K562 (cell line): ENCODE data around the gene CD93. TPM values are rescaled to one million over a fixed set of nuclear protein-coding genes. Genes with fewer than 3 reads are reported as not detected.

Source experiments
- ATAC-seq: fragments of 200-7000 bp; cut with Tn5 transposase; 3 replicates; pipeline ENCODE4 v1.9.1; 2020; ENCODE audit warnings: moderate library complexity
- BruUV-seq: library from RNA; stranded (reverse); fragments of 400-500 nt; replicated peaks from 2 replicates; lab custom pipeline; 2021; lab: Mats Ljungman, UMichigan
- CTCF ChIA-PET: fragments of 300-600 bp; formaldehyde crosslinking; extraction: SDS; loops from one replicate; lab custom pipeline; 2021; ENCODE audit warnings: low intra/inter-chr PET ratio; lab: Yijun Ruan, JAX
- POLR2A ChIA-PET: fragments of 300-600, 350-650 bp; sonication (Branson Sonifier 250); formaldehyde crosslinking; extraction: SDS; loops from one replicate; lab custom pipeline; 2021; ENCODE audit warnings: antibody characterized with exemption, inconsistent platforms; lab: Yijun Ruan, JAX
- DNase-seq, 4 experiments: peaks; one replicate each; pipeline versions ENCODE4 v3.0.0 to v3.0.0-alpha.2; 2011 to 2018; ENCODE audit warnings: low spot score in 3 of 4, mixed read lengths in 3 of 4; ENCODE audit errors: extremely low read depth in 1 of 4
- FAIRE-seq: peaks from 2 replicates; lab custom pipeline; 2011; peaks lifted over from hg19 to GRCh38; lab: Jason Lieb, UNC
- H2AFZ ChIP-seq: 2 replicates; pipeline ENCODE4 v1.6.0; 2011; ENCODE audit warnings: low read depth, low read length, control low read depth, inconsistent platforms
- H3K27ac ChIP-seq: fragments of 200-600 bp; 3 replicates; pipeline ENCODE4 v1.8.0; 2011; ENCODE audit warnings: low read depth, mild to moderate bottlenecking, control low read depth, inconsistent platforms, low read length, moderate library complexity, mixed read lengths; ENCODE audit errors: extremely low read depth
- H3K27me3 ChIP-seq, 2 experiments: fragments of 300-600 bp in 1 of 2; 2 replicates in 1 of 2; 3 replicates in 1 of 2; pipeline versions ENCODE4 v1.6.0 to v1.8.0; 2011; ENCODE audit warnings: inconsistent platforms in 2 of 2, low read length in 2 of 2, mild to moderate bottlenecking in 1 of 2, mixed read lengths in 1 of 2, moderate library complexity in 1 of 2; ENCODE audit not compliant: control insufficient read depth in 2 of 2, insufficient read depth in 2 of 2
- H3K36me3 ChIP-seq: fragments of 300-600 bp; 3 replicates; pipeline ENCODE4 v1.8.0; 2011; ENCODE audit warnings: mild to moderate bottlenecking, low read length, inconsistent platforms; ENCODE audit not compliant: control insufficient read depth, insufficient read depth
- H3K4me1 ChIP-seq, 2 experiments: fragments of 200-600 bp in 1 of 2; replicated peaks in 1 of 2; 2 replicates in 1 of 2; 3 replicates in 1 of 2; pipeline versions ENCODE4 v1.5.1 to v1.8.0; 2011; ENCODE audit warnings: inconsistent platforms in 2 of 2, low read length in 2 of 2, mild to moderate bottlenecking in 1 of 2, mixed read lengths in 1 of 2, moderate library complexity in 1 of 2; ENCODE audit not compliant: control insufficient read depth in 2 of 2, insufficient read depth in 2 of 2
- H3K4me2 ChIP-seq: 2 replicates; pipeline ENCODE4 v1.6.1; 2011; ENCODE audit warnings: low read length, control low read depth, inconsistent platforms, mixed read lengths; ENCODE audit not compliant: insufficient read depth
- H3K4me3 ChIP-seq: fragments of 200-600 bp; sonication (generic), shearing (Covaris generic); 2 replicates; pipeline ENCODE4 v1.5.1; 2016; ENCODE audit warnings: control low read depth, inconsistent platforms
- H3K79me2 ChIP-seq: fragments of 200-600 bp; 3 replicates; pipeline ENCODE4 v1.8.0; 2011; ENCODE audit warnings: low read length, inconsistent platforms; ENCODE audit not compliant: control insufficient read depth, insufficient read depth
- H3K9ac ChIP-seq, 2 experiments: 2 replicates each; pipeline versions ENCODE4 v1.6.0 to v1.6.1; 2011; ENCODE audit warnings: low read depth in 2 of 2, low read length in 2 of 2, control low read depth in 1 of 2, inconsistent platforms in 1 of 2, mild to moderate bottlenecking in 1 of 2, mixed read lengths in 1 of 2; ENCODE audit not compliant: insufficient read depth in 1 of 2
- H3K9me1 ChIP-seq: one replicate; pipeline ENCODE4 v1.6.0; 2011; ENCODE audit warnings: inconsistent platforms, mild to moderate bottlenecking, low read length, moderate library complexity; ENCODE audit not compliant: control insufficient read depth, insufficient read depth
- H3K9me3 ChIP-seq: replicated peaks from 2 replicates; pipeline ENCODE4 v1.5.1; 2011; ENCODE audit warnings: low read depth, low read length, inconsistent platforms; ENCODE audit not compliant: control insufficient read depth, insufficient read depth
- H4K20me1 ChIP-seq: replicated peaks from 2 replicates; pipeline ENCODE4 v1.6.1; 2011; ENCODE audit warnings: low read length, inconsistent platforms, mixed read lengths; ENCODE audit not compliant: control insufficient read depth, insufficient read depth
- BRD4 ChIP-seq: fragments of 200-600 bp; sonication (generic); IDR thresholded peaks from 2 replicates; pipeline ENCODE4 v1.6.1; 2017; ENCODE audit warnings: inconsistent platforms
- CCNT2 ChIP-seq: IDR thresholded peaks from 2 replicates; pipeline ENCODE4 v1.6.1; 2011; ENCODE audit warnings: borderline replicate concordance, low read depth, mild to moderate bottlenecking, moderate library complexity, mixed read lengths, low read length; ENCODE audit not compliant: insufficient read length; ENCODE audit errors: extremely low read depth
- CEBPG ChIP-seq, 3 experiments: fragments of 200-800 bp in 1 of 3; sonication (Bioruptor generic) in 1 of 3; sonication (generic) in 1 of 3; formaldehyde crosslinking in 1 of 3; IDR thresholded peaks in 2 of 3; conservative IDR thresholded peaks in 1 of 3; 2 replicates each; pipeline versions ENCODE4 v1.6.1 to v1.8.0; 2016 to 2022; ENCODE audit warnings: missing compliant biosample characterization in 2 of 3, missing genetic modification characterization in 2 of 3, mild to moderate bottlenecking in 1 of 3, missing genetic modification reagents in 1 of 3
- HNRNPL ChIP-seq: fragments of 200-400 bp; formaldehyde crosslinking; IDR thresholded peaks from 2 replicates; pipeline ENCODE4 v1.6.1; 2017; ENCODE audit warnings: low read depth, mild to moderate bottlenecking, low read length
- KDM1A ChIP-seq, 2 experiments: fragments of 450-650 bp; IDR thresholded peaks; 2 replicates each; pipeline ENCODE4 v1.6.1; 2016; ENCODE audit warnings: mild to moderate bottlenecking in 2 of 2
- SRSF3 ChIP-seq: fragments of 200-400 bp; formaldehyde crosslinking; IDR thresholded peaks from 2 replicates; pipeline ENCODE4 v1.6.1; 2016; ENCODE audit warnings: mild to moderate bottlenecking, low read length, moderate library complexity; ENCODE audit not compliant: insufficient read depth
- U2AF2 ChIP-seq: fragments of 200-400 bp; formaldehyde crosslinking; optimal IDR thresholded peaks from 2 replicates; pipeline ENCODE3; 2017; ENCODE audit warnings: low read depth, mild to moderate bottlenecking, low read length
- ZBTB1 ChIP-seq: sonication (generic); formaldehyde crosslinking; IDR thresholded peaks from 2 replicates; pipeline ENCODE4 v1.8.1; 2023; ENCODE audit warnings: missing genetic modification reagents, low read depth, mild to moderate bottlenecking, borderline replicate concordance
- ZNF561 ChIP-seq: fragments of 450-650 bp; formaldehyde crosslinking; conservative IDR thresholded peaks from 2 replicates; pipeline ENCODE4 v1.4.0; 2020; ENCODE audit warnings: mild to moderate bottlenecking, moderate library complexity
- ZNF766 ChIP-seq: fragments of 200-800 bp; sonication (Bioruptor generic); conservative IDR thresholded peaks from 2 replicates; pipeline ENCODE4 v1.6.1; 2016; ENCODE audit warnings: missing genetic modification characterization, missing compliant biosample characterization
- WGBS: fragments of 100-300 bp; shearing (Covaris generic); methylation state at CpG from one replicate; pipeline ENCODE4 v1.1.6; 2016; ENCODE audit warnings: low coverage, mixed read lengths; ENCODE audit not compliant: insufficient coverage; ENCODE audit errors: missing lambda C conversion rate; 5-methylcytosine and 5-hydroxymethylcytosine counted together
- in situ Hi-C: fragments of 300-500 bp; cut with MboI; formaldehyde crosslinking; loops from 4 replicates; pipeline ENCODE4 v1.15.0; 2018; ENCODE audit warnings: inconsistent platforms, mixed read lengths
- intact Hi-C: fragments of 100-400 bp; cut with micrococcal nuclease; formaldehyde crosslinking; loops from 2 replicates; pipeline ENCODE4 v1.14.2; 2022
- polyA plus RNA-seq, 8 experiments: library from polyadenylated mRNA; depleted of rRNA in 4 of 8; stranded (reverse) in 5 of 8; unstranded in 3 of 8; fragments of >200 nt; fragmentation: Nextera tagmentation in 2 of 8; fragmentation: Illumina TruSeq in 1 of 8; extraction: Ambion mirVana in 2 of 8; extraction: Trizol in 1 of 8; gene quantifications; 2 replicates each; pipeline versions ENCODE4 v1.2.1 to v1.2.3, GENCODE V29; 2011 to 2014; ENCODE audit warnings: inconsistent platforms in 1 of 8, missing spikeins in 1 of 8
- total RNA-seq, 7 experiments: library from RNA; depleted of rRNA in 6 of 7; stranded (reverse); fragments of >200 nt in 6 of 7; fragmentation: Illumina TruSeq in 2 of 7; extraction: Trizol in 2 of 7; gene quantifications; 2 replicates each; pipeline versions ENCODE4 v1.2.1 to v1.2.3, GENCODE V29; 2011 to 2021; ENCODE audit warnings: low replicate concordance in 1 of 7
- TF ChIP-seq, protein P1 (sequence below), 2 experiments: IDR thresholded peaks; 2 replicates each; pipeline ENCODE4 v1.6.1; 2011; ENCODE audit warnings: borderline replicate concordance in 1 of 2, control low read depth in 1 of 2, low read depth in 1 of 2, low read length in 1 of 2, mild to moderate bottlenecking in 1 of 2, mixed read lengths in 1 of 2, moderate library complexity in 1 of 2; ENCODE audit not compliant: insufficient read depth in 1 of 2, insufficient read length in 1 of 2, poor library complexity in 1 of 2, severe bottlenecking in 1 of 2; ENCODE audit errors: extremely low read depth in 1 of 2
- TF ChIP-seq, protein P2 (sequence below): fragments of 450-650 bp; IDR thresholded peaks from 2 replicates; pipeline ENCODE4 v1.7.1; 2018; ENCODE audit warnings: mild to moderate bottlenecking, low read depth; ENCODE audit not compliant: partially characterized antibody

Gene CD93
- total and polyA plus RNA-seq, 9 of the 15 experiments (the other 6 are each of a cell fraction or from before 2014, with no cell fraction given): 0.03 to 0.20 (median 0.05) TPM

DNA sequence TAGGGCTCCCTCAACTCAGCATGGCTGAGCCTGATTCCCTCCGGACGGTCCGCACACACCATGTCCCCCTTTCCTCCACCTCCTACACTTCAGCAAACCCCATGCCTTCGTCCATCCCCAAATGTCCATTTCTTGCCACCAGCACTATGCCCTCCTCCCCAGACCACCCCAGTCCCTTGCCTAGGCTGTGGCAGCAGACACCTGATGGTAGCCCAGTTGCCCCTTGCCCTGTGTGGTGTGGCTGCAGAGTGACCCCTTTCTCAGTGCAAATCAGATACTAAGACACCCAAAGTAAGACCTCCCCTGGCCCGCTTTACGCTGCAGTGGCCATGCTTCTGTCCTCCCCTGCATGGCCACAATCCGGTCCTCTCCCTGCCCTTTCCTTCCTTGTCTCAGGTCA lies 34.1 kb upstream of the CD93 start:
- Histone ChIP-seq H3K9me3 (no peaks in the 10 kb centered on the region), H3K27me3 (no peaks in the 10 kb centered on the region), H3K36me3 (no peaks in the 10 kb centered on the region), H3K79me2 (no peaks in the 10 kb centered on the region), H3K9me1 (no peaks in the 10 kb centered on the region), H4K20me1 (no peaks in the 10 kb centered on the region), H2AFZ (no peak overlapping the region), H3K27ac (no peak overlapping the region), H3K4me2 (no peak overlapping the region), H3K4me3 (no peak overlapping the region), H3K9ac (peak overlapping the region in 1 of 2 experiments; percentile 71; a peak in 2 of 4 replicates), H3K4me1 (peaks cover 25 to 46% of the 10 kb centered on the region in 2 experiments)
- DNase-seq: no peak
- no peak for TF ChIP-seq SRSF3
- TF ChIP-seq, protein P1, sequence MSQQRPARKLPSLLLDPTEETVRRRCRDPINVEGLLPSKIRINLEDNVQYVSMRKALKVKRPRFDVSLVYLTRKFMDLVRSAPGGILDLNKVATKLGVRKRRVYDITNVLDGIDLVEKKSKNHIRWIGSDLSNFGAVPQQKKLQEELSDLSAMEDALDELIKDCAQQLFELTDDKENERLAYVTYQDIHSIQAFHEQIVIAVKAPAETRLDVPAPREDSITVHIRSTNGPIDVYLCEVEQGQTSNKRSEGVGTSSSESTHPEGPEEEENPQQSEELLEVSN (IDR thresholded peaks at IDR 0.05; ENCODE audit: borderline replicate concordance in 1 of 2, extremely low read depth in 1 of 2, insufficient read depth in 1 of 2, insufficient read length in 1 of 2, low read depth in 1 of 2, low read length in 1 of 2, poor library complexity in 1 of 2, severe bottlenecking in 1 of 2): no peak
- TF ChIP-seq ZNF766 (CRISPR knock-in tag): no peak
- TF ChIP-seq BRD4: no peak
- no peak for TF ChIP-seq CCNT2
- TF ChIP-seq HNRNPL: no peak
- TF ChIP-seq ZNF561 (CRISPR knock-in tag): no peak
- no peak for TF ChIP-seq ZBTB1 (CRISPR knock-in tag)
- no peak for TF ChIP-seq U2AF2
- no peak for TF ChIP-seq CEBPG (CRISPR knock-in tag; IDR thresholded peaks at IDR 0.05)
- TF ChIP-seq CEBPG (tag; conservative IDR thresholded peaks at IDR 0.05 in 1 of 2, IDR thresholded peaks at IDR 0.05 in 1 of 2): no peak
- TF ChIP-seq KDM1A (IDR thresholded peaks at IDR 0.05): no peak
- TF ChIP-seq, protein P2, sequence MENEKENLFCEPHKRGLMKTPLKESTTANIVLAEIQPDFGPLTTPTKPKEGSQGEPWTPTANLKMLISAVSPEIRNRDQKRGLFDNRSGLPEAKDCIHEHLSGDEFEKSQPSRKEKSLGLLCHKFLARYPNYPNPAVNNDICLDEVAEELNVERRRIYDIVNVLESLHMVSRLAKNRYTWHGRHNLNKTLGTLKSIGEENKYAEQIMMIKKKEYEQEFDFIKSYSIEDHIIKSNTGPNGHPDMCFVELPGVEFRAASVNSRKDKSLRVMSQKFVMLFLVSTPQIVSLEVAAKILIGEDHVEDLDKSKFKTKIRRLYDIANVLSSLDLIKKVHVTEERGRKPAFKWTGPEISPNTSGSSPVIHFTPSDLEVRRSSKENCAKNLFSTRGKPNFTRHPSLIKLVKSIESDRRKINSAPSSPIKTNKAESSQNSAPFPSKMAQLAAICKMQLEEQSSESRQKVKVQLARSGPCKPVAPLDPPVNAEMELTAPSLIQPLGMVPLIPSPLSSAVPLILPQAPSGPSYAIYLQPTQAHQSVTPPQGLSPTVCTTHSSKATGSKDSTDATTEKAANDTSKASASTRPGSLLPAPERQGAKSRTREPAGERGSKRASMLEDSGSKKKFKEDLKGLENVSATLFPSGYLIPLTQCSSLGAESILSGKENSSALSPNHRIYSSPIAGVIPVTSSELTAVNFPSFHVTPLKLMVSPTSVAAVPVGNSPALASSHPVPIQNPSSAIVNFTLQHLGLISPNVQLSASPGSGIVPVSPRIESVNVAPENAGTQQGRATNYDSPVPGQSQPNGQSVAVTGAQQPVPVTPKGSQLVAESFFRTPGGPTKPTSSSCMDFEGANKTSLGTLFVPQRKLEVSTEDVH: no peak
- no peak for ATAC-seq
- 100% methylated on average over 2 of the region's 7 CpGs for WGBS
- no peak for FAIRE-seq
- in situ Hi-C loops: no loop called here
- no TSS peak for BruUV-seq
- ChIA-PET POLR2A (no interaction called here), CTCF (no interaction called here)
- intact Hi-C loops: no loop called here
